Measurements from ENCODE around the gene UGT1A7. TPM values are rescaled to one million over a fixed set of nuclear protein-coding genes. Genes with fewer than 3 reads are reported as not detected.

UGT1A7 gene
- polyA plus RNA-seq, 1 donor (not counting 4 experiments of a cell fraction or from before 2014, with no cell fraction given), result 0.87 TPM

DNA sequence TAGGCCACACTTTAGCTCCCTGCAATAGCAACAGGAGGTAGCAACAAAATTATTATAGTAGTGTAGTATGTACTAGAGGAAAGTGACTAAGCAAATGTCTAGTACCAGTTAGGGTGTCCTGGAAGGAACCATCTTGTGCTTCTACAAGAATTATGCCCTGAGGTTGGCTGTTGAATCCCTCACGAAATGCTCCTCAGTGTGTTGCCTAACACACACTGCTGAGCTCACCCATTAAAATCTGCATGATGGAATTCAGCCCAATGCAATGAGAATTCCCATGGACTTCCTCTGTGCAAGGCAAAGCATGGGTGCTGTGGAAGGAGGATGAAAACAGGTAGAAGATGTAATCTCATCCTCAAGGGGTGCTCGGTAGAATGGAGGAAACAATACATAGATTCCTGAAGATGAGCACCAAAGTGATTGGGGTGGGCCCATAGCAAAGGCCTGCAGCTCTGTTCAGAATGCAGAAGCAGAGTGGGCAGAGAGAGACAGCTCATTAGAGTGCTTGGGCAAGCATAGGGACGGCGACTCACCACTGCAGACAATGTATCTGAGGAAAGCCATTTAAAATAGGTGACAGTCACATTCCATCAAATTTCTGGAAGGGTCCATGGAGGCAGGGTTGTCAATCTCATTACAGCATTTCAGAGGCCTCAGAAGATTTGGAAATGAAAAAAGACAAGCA lies 1.2 kb upstream of the UGT1A7 start:
- H3K27me3 ChIP-seq (ENCODE audit: control insufficient read depth, extremely low read depth, insufficient read depth, low read length), result no peaks in the 10 kb centered on the region
- no peak overlapping the region for H3K4me2 ChIP-seq (ENCODE audit: control insufficient read depth, extremely low read depth, insufficient read depth, low read depth, low read length)
- H3K9me3 ChIP-seq (ENCODE audit: control insufficient read depth, low read depth, low read length), result no peaks in the 10 kb centered on the region
- no peaks in the 10 kb centered on the region for H3K4me1 ChIP-seq (ENCODE audit: control insufficient read depth, extremely low read depth, insufficient read depth, low read length)
- H3K9me1 ChIP-seq (ENCODE audit: control insufficient read depth, extremely low read depth, insufficient read depth, low read length), result no peaks in the 10 kb centered on the region
- no peaks in the 10 kb centered on the region for H3K36me3 ChIP-seq (ENCODE audit: control insufficient read depth in 2 of 2, extremely low read depth in 1 of 2, insufficient read depth in 2 of 2, low read length in 2 of 2)
- H3K79me2 ChIP-seq (ENCODE audit: control insufficient read depth, insufficient read depth, low read length), result no peaks in the 10 kb centered on the region
- no peak overlapping the region for H3K4me3 ChIP-seq (ENCODE audit: control insufficient read depth in 2 of 3, extremely low read depth in 1 of 3, insufficient read depth in 2 of 3, low read depth in 1 of 3, low read length in 3 of 3)
- no peak overlapping the region for H3K9ac ChIP-seq (ENCODE audit: control insufficient read depth, extremely low read depth, insufficient read depth, low read length)
- H4K20me1 ChIP-seq (ENCODE audit: control insufficient read depth, extremely low read depth, insufficient read depth, low read length), result no peaks in the 10 kb centered on the region
- no peak for DNase-seq (ENCODE audit: low read depth, low spot score)
- no peak overlapping the region for H2AFZ ChIP-seq (ENCODE audit: control insufficient read depth, low read length)
- no peak overlapping the region for H3K27ac ChIP-seq (ENCODE audit: control insufficient read depth, insufficient read depth, low read length)
- peak; percentile 13 for FAIRE-seq
- TF ChIP-seq EZH2 (IDR thresholded peaks at IDR 0.05; ENCODE audit: low read length), result no peak
- TF ChIP-seq, protein P1, sequence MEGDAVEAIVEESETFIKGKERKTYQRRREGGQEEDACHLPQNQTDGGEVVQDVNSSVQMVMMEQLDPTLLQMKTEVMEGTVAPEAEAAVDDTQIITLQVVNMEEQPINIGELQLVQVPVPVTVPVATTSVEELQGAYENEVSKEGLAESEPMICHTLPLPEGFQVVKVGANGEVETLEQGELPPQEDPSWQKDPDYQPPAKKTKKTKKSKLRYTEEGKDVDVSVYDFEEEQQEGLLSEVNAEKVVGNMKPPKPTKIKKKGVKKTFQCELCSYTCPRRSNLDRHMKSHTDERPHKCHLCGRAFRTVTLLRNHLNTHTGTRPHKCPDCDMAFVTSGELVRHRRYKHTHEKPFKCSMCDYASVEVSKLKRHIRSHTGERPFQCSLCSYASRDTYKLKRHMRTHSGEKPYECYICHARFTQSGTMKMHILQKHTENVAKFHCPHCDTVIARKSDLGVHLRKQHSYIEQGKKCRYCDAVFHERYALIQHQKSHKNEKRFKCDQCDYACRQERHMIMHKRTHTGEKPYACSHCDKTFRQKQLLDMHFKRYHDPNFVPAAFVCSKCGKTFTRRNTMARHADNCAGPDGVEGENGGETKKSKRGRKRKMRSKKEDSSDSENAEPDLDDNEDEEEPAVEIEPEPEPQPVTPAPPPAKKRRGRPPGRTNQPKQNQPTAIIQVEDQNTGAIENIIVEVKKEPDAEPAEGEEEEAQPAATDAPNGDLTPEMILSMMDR (optimal IDR thresholded peaks at IDR 0.05 in 1 of 3, IDR thresholded peaks at IDR 0.05 in 1 of 3, conservative IDR thresholded peaks at IDR 0.05 in 1 of 3; ENCODE audit: extremely low read depth in 1 of 3, insufficient read depth in 2 of 3, low read length in 3 of 3), result no peak
- dilution Hi-C loops (cut with MboI; ENCODE audit: extremely low pct_ligation_motif_present, low sequenced_read_pairs), result no loop called here

DNA sequence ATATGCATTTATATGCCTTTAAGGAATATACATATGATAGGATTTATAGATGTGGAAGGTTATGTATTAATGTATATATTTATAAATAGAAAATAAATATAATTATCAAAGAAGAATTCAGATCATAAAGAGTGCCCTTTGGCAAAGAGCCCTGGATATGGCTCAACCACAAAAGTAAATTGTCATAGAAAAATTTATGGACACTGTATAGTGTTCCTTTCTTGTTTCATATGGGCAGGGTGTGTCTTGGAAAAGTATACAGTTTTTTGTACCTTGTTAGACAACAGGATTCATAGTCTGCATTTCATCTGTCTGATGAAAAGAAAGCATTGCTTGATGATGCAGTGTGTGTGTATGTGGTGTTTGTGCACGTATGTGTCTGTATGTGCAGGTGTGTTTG lies 2.9 kb downstream of the UGT1A7 start:
- H3K4me1 ChIP-seq (ENCODE audit: control insufficient read depth, extremely low read depth, insufficient read depth, low read length), result peaks cover 6% of the 10 kb centered on the region
- no peak overlapping the region for H3K4me2 ChIP-seq (ENCODE audit: control insufficient read depth, extremely low read depth, insufficient read depth, low read depth, low read length)
- H3K9me1 ChIP-seq (ENCODE audit: control insufficient read depth, extremely low read depth, insufficient read depth, low read length), result no peaks in the 10 kb centered on the region
- no peak overlapping the region for H3K27ac ChIP-seq (ENCODE audit: control insufficient read depth, insufficient read depth, low read length)
- H2AFZ ChIP-seq (ENCODE audit: control insufficient read depth, low read length), result no peak overlapping the region
- dilution Hi-C loops (cut with MboI; ENCODE audit: extremely low pct_ligation_motif_present, low sequenced_read_pairs), result no loop called here
- H3K79me2 ChIP-seq (ENCODE audit: control insufficient read depth, insufficient read depth, low read length), result no peaks in the 10 kb centered on the region
- no peaks in the 10 kb centered on the region for H3K27me3 ChIP-seq (ENCODE audit: control insufficient read depth, extremely low read depth, insufficient read depth, low read length)
- no peak overlapping the region for H3K9ac ChIP-seq (ENCODE audit: control insufficient read depth, extremely low read depth, insufficient read depth, low read length)
- H3K9me3 ChIP-seq (ENCODE audit: control insufficient read depth, low read depth, low read length), result no peaks in the 10 kb centered on the region
- TF ChIP-seq, protein P1 (optimal IDR thresholded peaks at IDR 0.05 in 1 of 3, IDR thresholded peaks at IDR 0.05 in 1 of 3, conservative IDR thresholded peaks at IDR 0.05 in 1 of 3; ENCODE audit: extremely low read depth in 1 of 3, insufficient read depth in 2 of 3, low read length in 3 of 3), result no peak
- H3K36me3 ChIP-seq (ENCODE audit: control insufficient read depth in 2 of 2, extremely low read depth in 1 of 2, insufficient read depth in 2 of 2, low read length in 2 of 2), result no peaks in the 10 kb centered on the region
- FAIRE-seq (no peak), DNase-seq (ENCODE audit: low read depth, low spot score) (no peak)
- H4K20me1 ChIP-seq (ENCODE audit: control insufficient read depth, extremely low read depth, insufficient read depth, low read length), result no peaks in the 10 kb centered on the region
- no peak overlapping the region for H3K4me3 ChIP-seq (ENCODE audit: control insufficient read depth in 2 of 3, extremely low read depth in 1 of 3, insufficient read depth in 2 of 3, low read depth in 1 of 3, low read length in 3 of 3)
